ENCODE measurements around the gene GPR141.

Gene GPR141

GRCh38 chr7:37665352-37666022 is 18.1 kb upstream of the GPR141 start:
- no peaks in the 10 kb centered on the region for H3K79me2 ChIP-seq (ENCODE audit: control insufficient read depth, insufficient read depth, low read length, unreplicated experiment)
- no peaks in the 10 kb centered on the region for H3K36me3 ChIP-seq (ENCODE audit: insufficient read depth, low read length)
- no peaks in the 10 kb centered on the region for H3K27me3 ChIP-seq (ENCODE audit: insufficient read depth, low read length)
- H2AFZ ChIP-seq (ENCODE audit: low read length, unreplicated experiment) = no peak overlapping the region
- H3K4me1 ChIP-seq (ENCODE audit: control insufficient read depth, insufficient read depth, low read length, unreplicated experiment) = no peaks in the 10 kb centered on the region
- H3K4me3 ChIP-seq (ENCODE audit: low read depth, low read length) = no peak overlapping the region
- no peak overlapping the region for H3K27ac ChIP-seq (ENCODE audit: low read depth, low read length)

GRCh38 chr7:37666026-37666799 is 17.4 kb upstream of the GPR141 start:
- no peak overlapping the region for H3K4me3 ChIP-seq (ENCODE audit: low read depth, low read length)
- H3K27ac ChIP-seq (ENCODE audit: low read depth, low read length) = no peak overlapping the region
- H3K36me3 ChIP-seq (ENCODE audit: insufficient read depth, low read length) = no peaks in the 10 kb centered on the region
- no peaks in the 10 kb centered on the region for H3K27me3 ChIP-seq (ENCODE audit: insufficient read depth, low read length)
- H2AFZ ChIP-seq (ENCODE audit: low read length, unreplicated experiment) = no peak overlapping the region
- H3K79me2 ChIP-seq (ENCODE audit: control insufficient read depth, insufficient read depth, low read length, unreplicated experiment) = no peaks in the 10 kb centered on the region
- H3K4me1 ChIP-seq (ENCODE audit: control insufficient read depth, insufficient read depth, low read length, unreplicated experiment) = no peaks in the 10 kb centered on the region

- Histone ChIP-seq H3K4me3 (ENCODE audit: low read depth, low read length) (no peak overlapping the region), H3K79me2 (ENCODE audit: control insufficient read depth, insufficient read depth, low read length, unreplicated experiment) (no peaks in the 10 kb centered on the region), H3K36me3 (ENCODE audit: insufficient read depth, low read length) (no peaks in the 10 kb centered on the region), H3K27ac (ENCODE audit: low read depth, low read length) (no peak overlapping the region), H3K4me1 (ENCODE audit: control insufficient read depth, insufficient read depth, low read length, unreplicated experiment) (no peaks in the 10 kb centered on the region), H2AFZ (ENCODE audit: low read length, unreplicated experiment) (no peak overlapping the region), H3K27me3 (ENCODE audit: insufficient read depth, low read length) (no peaks in the 10 kb centered on the region)
Observed at GRCh38 chr7:37669818-37670217, 13.7 kb upstream of the GPR141 start.

GRCh38 chr7:37670436-37670835 is 13.1 kb upstream of the GPR141 start:
- no peaks in the 10 kb centered on the region for H3K79me2 ChIP-seq (ENCODE audit: control insufficient read depth, insufficient read depth, low read length, unreplicated experiment)

GRCh38 chr7:37671876-37672275 is 11.7 kb upstream of the GPR141 start:
- Histone ChIP-seq H3K36me3 (ENCODE audit: insufficient read depth, low read length) (no peaks in the 10 kb centered on the region), H3K27ac (ENCODE audit: low read depth, low read length) (no peak overlapping the region)

More at GRCh38 chr7:37670436-37670835, 13.1 kb upstream of the GPR141 start:
- Histone ChIP-seq H3K4me1 (ENCODE audit: control insufficient read depth, insufficient read depth, low read length, unreplicated experiment) (no peaks in the 10 kb centered on the region), H2AFZ (ENCODE audit: low read length, unreplicated experiment) (no peak overlapping the region), H3K27ac (ENCODE audit: low read depth, low read length) (no peak overlapping the region), H3K27me3 (ENCODE audit: insufficient read depth, low read length) (no peaks in the 10 kb centered on the region), H3K36me3 (ENCODE audit: insufficient read depth, low read length) (no peaks in the 10 kb centered on the region), H3K4me3 (ENCODE audit: low read depth, low read length) (no peak overlapping the region)

GRCh38 chr7:37672926-37673325 is 10.6 kb upstream of the GPR141 start:
- no peaks in the 10 kb centered on the region for H3K79me2 ChIP-seq (ENCODE audit: control insufficient read depth, insufficient read depth, low read length, unreplicated experiment)
- no peak overlapping the region for H3K4me3 ChIP-seq (ENCODE audit: low read depth, low read length)
- H3K27ac ChIP-seq (ENCODE audit: low read depth, low read length) = no peak overlapping the region
- no peaks in the 10 kb centered on the region for H3K36me3 ChIP-seq (ENCODE audit: insufficient read depth, low read length)
- no peaks in the 10 kb centered on the region for H3K27me3 ChIP-seq (ENCODE audit: insufficient read depth, low read length)
- H3K4me1 ChIP-seq (ENCODE audit: control insufficient read depth, insufficient read depth, low read length, unreplicated experiment) = no peaks in the 10 kb centered on the region
- H2AFZ ChIP-seq (ENCODE audit: low read length, unreplicated experiment) = no peak overlapping the region

More at GRCh38 chr7:37671876-37672275, 11.7 kb upstream of the GPR141 start:
- Histone ChIP-seq H3K79me2 (ENCODE audit: control insufficient read depth, insufficient read depth, low read length, unreplicated experiment) (no peaks in the 10 kb centered on the region), H2AFZ (ENCODE audit: low read length, unreplicated experiment) (no peak overlapping the region), H3K27me3 (ENCODE audit: insufficient read depth, low read length) (no peaks in the 10 kb centered on the region), H3K4me3 (ENCODE audit: low read depth, low read length) (no peak overlapping the region), H3K4me1 (ENCODE audit: control insufficient read depth, insufficient read depth, low read length, unreplicated experiment) (no peaks in the 10 kb centered on the region)

- Histone ChIP-seq H3K4me1 (ENCODE audit: control insufficient read depth, insufficient read depth, low read length, unreplicated experiment) (no peaks in the 10 kb centered on the region), H3K27ac (ENCODE audit: low read depth, low read length) (no peak overlapping the region), H3K79me2 (ENCODE audit: control insufficient read depth, insufficient read depth, low read length, unreplicated experiment) (no peaks in the 10 kb centered on the region), H3K27me3 (ENCODE audit: insufficient read depth, low read length) (no peaks in the 10 kb centered on the region), H2AFZ (ENCODE audit: low read length, unreplicated experiment) (no peak overlapping the region), H3K36me3 (ENCODE audit: insufficient read depth, low read length) (no peaks in the 10 kb centered on the region), H3K4me3 (ENCODE audit: low read depth, low read length) (no peak overlapping the region)
Observed at GRCh38 chr7:37673523-37673922, 10.0 kb upstream of the GPR141 start.

- Histone ChIP-seq H3K79me2 (ENCODE audit: control insufficient read depth, insufficient read depth, low read length, unreplicated experiment) (no peaks in the 10 kb centered on the region), H3K4me3 (ENCODE audit: low read depth, low read length) (no peak overlapping the region), H3K36me3 (ENCODE audit: insufficient read depth, low read length) (no peaks in the 10 kb centered on the region), H3K27ac (ENCODE audit: low read depth, low read length) (no peak overlapping the region), H3K4me1 (ENCODE audit: control insufficient read depth, insufficient read depth, low read length, unreplicated experiment) (no peaks in the 10 kb centered on the region), H2AFZ (ENCODE audit: low read length, unreplicated experiment) (no peak overlapping the region), H3K27me3 (ENCODE audit: insufficient read depth, low read length) (no peaks in the 10 kb centered on the region)
Observed at GRCh38 chr7:37674531-37674930, 9.0 kb upstream of the GPR141 start.

- Histone ChIP-seq H3K79me2 (ENCODE audit: control insufficient read depth, insufficient read depth, low read length, unreplicated experiment) (no peaks in the 10 kb centered on the region), H3K27me3 (ENCODE audit: insufficient read depth, low read length) (no peaks in the 10 kb centered on the region), H2AFZ (ENCODE audit: low read length, unreplicated experiment) (no peak overlapping the region), H3K4me1 (ENCODE audit: control insufficient read depth, insufficient read depth, low read length, unreplicated experiment) (no peaks in the 10 kb centered on the region), H3K4me3 (ENCODE audit: low read depth, low read length) (no peak overlapping the region), H3K27ac (ENCODE audit: low read depth, low read length) (no peak overlapping the region), H3K36me3 (ENCODE audit: insufficient read depth, low read length) (no peaks in the 10 kb centered on the region)
Observed at GRCh38 chr7:37675749-37676148, 7.8 kb upstream of the GPR141 start.

GRCh38 chr7:37684927-37685326 is 1.4 kb downstream of the GPR141 start:
- Histone ChIP-seq H3K4me1 (ENCODE audit: control insufficient read depth, insufficient read depth, low read length, unreplicated experiment) (no peaks in the 10 kb centered on the region), H3K79me2 (ENCODE audit: control insufficient read depth, insufficient read depth, low read length, unreplicated experiment) (no peaks in the 10 kb centered on the region), H3K36me3 (ENCODE audit: insufficient read depth, low read length) (no peaks in the 10 kb centered on the region), H2AFZ (ENCODE audit: low read length, unreplicated experiment) (no peak overlapping the region), H3K27me3 (ENCODE audit: insufficient read depth, low read length) (no peaks in the 10 kb centered on the region), H3K27ac (ENCODE audit: low read depth, low read length) (no peak overlapping the region), H3K4me3 (ENCODE audit: low read depth, low read length) (no peak overlapping the region)
